MM.1S (cell line): Measurements from ENCODE around the gene CGA.
"Not testable (repeated sequence)": the region's sequence is repeated elsewhere in the genome, so short reads cannot be mapped to it uniquely, and the experiment has no call there.

ENCODE experiments used
- EZH2 ChIP-seq: fragments of 300-600 bp; sonication (generic); optimal IDR thresholded peaks from 2 replicates; pipeline ENCODE3; 2017; ENCODE audit warnings: low read depth, mild to moderate bottlenecking, antibody characterized with exemption, low read length, mixed read lengths
- EZH2phosphoT487 ChIP-seq: fragments of 300-600 bp; sonication (generic); IDR thresholded peaks from 2 replicates; pipeline ENCODE4 v1.6.1; 2018; ENCODE audit warnings: antibody characterized with exemption, low read length
- TF ChIP-seq, protein P1 (sequence below): fragments of 300-600 bp; sonication (generic); IDR thresholded peaks from 2 replicates; pipeline ENCODE4 v1.5.1; 2016; ENCODE audit warnings: antibody characterized with exemption, low read length, mixed read lengths

DNA sequence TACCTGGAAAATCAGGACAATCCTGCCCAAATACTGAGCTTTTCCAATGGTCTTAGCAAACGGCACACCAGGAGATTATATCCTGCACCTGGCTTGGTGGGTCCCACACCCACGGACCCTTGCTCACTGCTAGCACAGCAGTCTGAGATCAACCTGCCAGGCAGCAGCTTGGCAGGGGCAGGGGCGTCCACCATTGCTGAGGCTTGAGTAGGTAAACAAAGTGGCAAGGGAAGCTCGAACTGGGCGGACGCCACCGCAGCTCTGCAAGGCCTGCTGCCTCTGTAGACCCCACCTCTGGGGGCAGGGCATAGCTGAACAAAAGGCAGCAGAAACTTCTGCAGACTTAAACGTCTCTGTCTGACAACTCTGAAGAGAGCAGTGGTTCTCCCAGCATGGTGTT, 45.0 kb upstream of the CGA start:
- TF ChIP-seq, protein P1, sequence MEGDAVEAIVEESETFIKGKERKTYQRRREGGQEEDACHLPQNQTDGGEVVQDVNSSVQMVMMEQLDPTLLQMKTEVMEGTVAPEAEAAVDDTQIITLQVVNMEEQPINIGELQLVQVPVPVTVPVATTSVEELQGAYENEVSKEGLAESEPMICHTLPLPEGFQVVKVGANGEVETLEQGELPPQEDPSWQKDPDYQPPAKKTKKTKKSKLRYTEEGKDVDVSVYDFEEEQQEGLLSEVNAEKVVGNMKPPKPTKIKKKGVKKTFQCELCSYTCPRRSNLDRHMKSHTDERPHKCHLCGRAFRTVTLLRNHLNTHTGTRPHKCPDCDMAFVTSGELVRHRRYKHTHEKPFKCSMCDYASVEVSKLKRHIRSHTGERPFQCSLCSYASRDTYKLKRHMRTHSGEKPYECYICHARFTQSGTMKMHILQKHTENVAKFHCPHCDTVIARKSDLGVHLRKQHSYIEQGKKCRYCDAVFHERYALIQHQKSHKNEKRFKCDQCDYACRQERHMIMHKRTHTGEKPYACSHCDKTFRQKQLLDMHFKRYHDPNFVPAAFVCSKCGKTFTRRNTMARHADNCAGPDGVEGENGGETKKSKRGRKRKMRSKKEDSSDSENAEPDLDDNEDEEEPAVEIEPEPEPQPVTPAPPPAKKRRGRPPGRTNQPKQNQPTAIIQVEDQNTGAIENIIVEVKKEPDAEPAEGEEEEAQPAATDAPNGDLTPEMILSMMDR, result not testable (repeated sequence)
- not testable (repeated sequence) for TF ChIP-seq EZH2phosphoT487, EZH2
